Right ventricle myocardium superior (tissue), 1 donor: ENCODE data around the gene NLRP6. TPM values are rescaled to one million over a fixed set of nuclear protein-coding genes. Genes with fewer than 3 reads are reported as not detected.
A peak's percentile ranks its signal among the peaks of the same experiment; 100 is the strongest.

Source experiments
- ATAC-seq: fragments of 200-7000 bp; cut with Tn5 transposase; one replicate; pipeline ENCODE4 v1.9.1; 2020; ENCODE audit warnings: mild to moderate bottlenecking; ENCODE audit not compliant: poor library complexity
- DNase-seq: peaks from one replicate; pipeline ENCODE4 v3.0.0-alpha.2; 2020
- intact Hi-C: fragments of 100-400 bp; cut with DNase I; formaldehyde crosslinking; loops from one replicate; pipeline ENCODE4 v1.11.2; 2022
- total RNA-seq: library from RNA; stranded (reverse); fragmentation: NEBNext Ultra II Directional; extraction: Animal tissue kit (Norgen Biotek cat#: 25700); gene quantifications from one replicate; pipeline ENCODE4 v1.2.1, GENCODE V29; 2021
- donor health status: DM: no; HTN: yes; CAD: no; lungs with severe emphysema.

The NLRP6 gene
- total RNA-seq, 1 donor from 2014 or later: 0.11 TPM

- DNase-seq (no peak), ATAC-seq (peak; percentile 2)
- intact Hi-C loops: no loop called here
Measured at GRCh38 chr11:289398-289711, 11.1 kb downstream of the NLRP6 start.

- ATAC-seq: no peak
- peak; percentile 44 for DNase-seq
- intact Hi-C loops: no loop called here
Measured at GRCh38 chr11:289712-290620, 11.8 kb downstream of the NLRP6 start.

GRCh38 chr11:290621-291231 is 12.5 kb downstream of the NLRP6 start:
- intact Hi-C loops: no loop called here
- DNase-seq: peak; percentile 45

GRCh38 chr11:291281-292210 is 13.3 kb downstream of the NLRP6 start:
- intact Hi-C loops: no loop called here
- peak; percentile 41 for DNase-seq

More at GRCh38 chr11:290621-291231, 12.5 kb downstream of the NLRP6 start:
- ATAC-seq: no peak

GRCh38 chr11:292211-293121 is 14.3 kb downstream of the NLRP6 start:
- intact Hi-C loops: no loop called here
- no peak for ATAC-seq
- DNase-seq: peak; percentile 30

More at GRCh38 chr11:291281-292210, 13.3 kb downstream of the NLRP6 start:
- ATAC-seq: no peak

GRCh38 chr11:293271-293851 is 15.2 kb downstream of the NLRP6 start:
- ATAC-seq: no peak
- intact Hi-C loops: no loop called here
- DNase-seq: peak; percentile 22

GRCh38 chr11:293852-294661 is 15.8 kb downstream of the NLRP6 start:
- ATAC-seq (no peak), DNase-seq (peak; percentile 40)
- intact Hi-C loops: no loop called here

- ATAC-seq (no peak), DNase-seq (peak; percentile 30)
- intact Hi-C loops: no loop called here
Measured at GRCh38 chr11:294780-295179, 16.6 kb downstream of the NLRP6 start.

- intact Hi-C loops: no loop called here
- DNase-seq (peak; percentile 29), ATAC-seq (no peak)
Measured at GRCh38 chr11:295351-296170, 17.4 kb downstream of the NLRP6 start.

GRCh38 chr11:296171-297050 is 18.2 kb downstream of the NLRP6 start:
- DNase-seq (peak; percentile 30), ATAC-seq (no peak)
- intact Hi-C loops: no loop called here

GRCh38 chr11:297051-297585 is 18.9 kb downstream of the NLRP6 start:
- no peak for ATAC-seq
- intact Hi-C loops: no loop called here
- peak; percentile 37 for DNase-seq

- intact Hi-C loops: no loop called here
- peak; percentile 50 for ATAC-seq
- DNase-seq: peak; percentile 65
Measured at GRCh38 chr11:297586-298405, 19.6 kb downstream of the NLRP6 start.

- intact Hi-C loops: no loop called here
- no peak for ATAC-seq
Measured at GRCh38 chr11:298406-299065, 20.3 kb downstream of the NLRP6 start.

More at GRCh38 chr11:298406-299065, 20.3 kb downstream of the NLRP6 start:
- peak; percentile 41 for DNase-seq
